K562 (cell line): ENCODE data around the gene BFSP2. TPM values are rescaled to one million over a fixed set of nuclear protein-coding genes. Genes with fewer than 3 reads are reported as not detected.

Experiments used
- ATAC-seq: fragments of 200-7000 bp; cut with Tn5 transposase; 3 replicates; pipeline ENCODE4 v1.9.1; 2020; ENCODE audit warnings: moderate library complexity
- BruUV-seq: library from RNA; stranded (reverse); fragments of 400-500 nt; replicated peaks from 2 replicates; lab custom pipeline; 2021; lab: Mats Ljungman, UMichigan
- CTCF ChIA-PET: fragments of 300-600 bp; formaldehyde crosslinking; extraction: SDS; loops from one replicate; lab custom pipeline; 2021; ENCODE audit warnings: low intra/inter-chr PET ratio; lab: Yijun Ruan, JAX
- POLR2A ChIA-PET: fragments of 300-600, 350-650 bp; sonication (Branson Sonifier 250); formaldehyde crosslinking; extraction: SDS; loops from one replicate; lab custom pipeline; 2021; ENCODE audit warnings: antibody characterized with exemption, inconsistent platforms; lab: Yijun Ruan, JAX
- DNase-seq, 4 experiments: peaks; one replicate each; pipeline versions ENCODE4 v3.0.0 to v3.0.0-alpha.2; 2011 to 2018; ENCODE audit warnings: low spot score in 3 of 4, mixed read lengths in 3 of 4; ENCODE audit errors: extremely low read depth in 1 of 4
- FAIRE-seq: peaks from 2 replicates; lab custom pipeline; 2011; peaks lifted over from hg19 to GRCh38; lab: Jason Lieb, UNC
- H2AFZ ChIP-seq: 2 replicates; pipeline ENCODE4 v1.6.0; 2011; ENCODE audit warnings: low read depth, low read length, control low read depth, inconsistent platforms
- H3K27ac ChIP-seq: fragments of 200-600 bp; 3 replicates; pipeline ENCODE4 v1.8.0; 2011; ENCODE audit warnings: low read depth, mild to moderate bottlenecking, control low read depth, inconsistent platforms, low read length, moderate library complexity, mixed read lengths; ENCODE audit errors: extremely low read depth
- H3K27me3 ChIP-seq, 2 experiments: fragments of 300-600 bp in 1 of 2; 2 replicates in 1 of 2; 3 replicates in 1 of 2; pipeline versions ENCODE4 v1.6.0 to v1.8.0; 2011; ENCODE audit warnings: inconsistent platforms in 2 of 2, low read length in 2 of 2, mild to moderate bottlenecking in 1 of 2, mixed read lengths in 1 of 2, moderate library complexity in 1 of 2; ENCODE audit not compliant: control insufficient read depth in 2 of 2, insufficient read depth in 2 of 2
- H3K36me3 ChIP-seq: fragments of 300-600 bp; 3 replicates; pipeline ENCODE4 v1.8.0; 2011; ENCODE audit warnings: mild to moderate bottlenecking, low read length, inconsistent platforms; ENCODE audit not compliant: control insufficient read depth, insufficient read depth
- H3K4me1 ChIP-seq, 2 experiments: fragments of 200-600 bp in 1 of 2; replicated peaks in 1 of 2; 2 replicates in 1 of 2; 3 replicates in 1 of 2; pipeline versions ENCODE4 v1.5.1 to v1.8.0; 2011; ENCODE audit warnings: inconsistent platforms in 2 of 2, low read length in 2 of 2, mild to moderate bottlenecking in 1 of 2, mixed read lengths in 1 of 2, moderate library complexity in 1 of 2; ENCODE audit not compliant: control insufficient read depth in 2 of 2, insufficient read depth in 2 of 2
- H3K4me2 ChIP-seq: 2 replicates; pipeline ENCODE4 v1.6.1; 2011; ENCODE audit warnings: low read length, control low read depth, inconsistent platforms, mixed read lengths; ENCODE audit not compliant: insufficient read depth
- H3K4me3 ChIP-seq: fragments of 200-600 bp; sonication (generic), shearing (Covaris generic); 2 replicates; pipeline ENCODE4 v1.5.1; 2016; ENCODE audit warnings: control low read depth, inconsistent platforms
- H3K79me2 ChIP-seq: fragments of 200-600 bp; 3 replicates; pipeline ENCODE4 v1.8.0; 2011; ENCODE audit warnings: low read length, inconsistent platforms; ENCODE audit not compliant: control insufficient read depth, insufficient read depth
- H3K9ac ChIP-seq, 2 experiments: 2 replicates each; pipeline versions ENCODE4 v1.6.0 to v1.6.1; 2011; ENCODE audit warnings: low read depth in 2 of 2, low read length in 2 of 2, control low read depth in 1 of 2, inconsistent platforms in 1 of 2, mild to moderate bottlenecking in 1 of 2, mixed read lengths in 1 of 2; ENCODE audit not compliant: insufficient read depth in 1 of 2
- H3K9me1 ChIP-seq: one replicate; pipeline ENCODE4 v1.6.0; 2011; ENCODE audit warnings: inconsistent platforms, mild to moderate bottlenecking, low read length, moderate library complexity; ENCODE audit not compliant: control insufficient read depth, insufficient read depth
- H3K9me3 ChIP-seq: replicated peaks from 2 replicates; pipeline ENCODE4 v1.5.1; 2011; ENCODE audit warnings: low read depth, low read length, inconsistent platforms; ENCODE audit not compliant: control insufficient read depth, insufficient read depth
- H4K20me1 ChIP-seq: replicated peaks from 2 replicates; pipeline ENCODE4 v1.6.1; 2011; ENCODE audit warnings: low read length, inconsistent platforms, mixed read lengths; ENCODE audit not compliant: control insufficient read depth, insufficient read depth
- CAMTA2 ChIP-seq: fragments of 250-450 bp; sonication (Bioruptor Pico); conservative IDR thresholded peaks from 2 replicates; pipeline ENCODE4 v1.5.1; 2022
- CHCHD3 ChIP-seq: fragments of 250-450 bp; sonication (Bioruptor Pico); IDR thresholded peaks from 2 replicates; pipeline ENCODE4 v2.1.2; 2022; ENCODE audit warnings: mild to moderate bottlenecking
- EP300 ChIP-seq: IDR thresholded peaks from 2 replicates; pipeline ENCODE4 v1.6.1; 2012; ENCODE audit warnings: low read length, improper control_type of control experiment
- HMGN3 ChIP-seq: IDR thresholded peaks from 2 replicates; pipeline ENCODE4 v1.6.1; 2011; ENCODE audit warnings: borderline replicate concordance, low read depth, mild to moderate bottlenecking, mixed read lengths, low read length; ENCODE audit not compliant: insufficient read length; ENCODE audit errors: extremely low read depth
- NR2F6 ChIP-seq: fragments of 450-650 bp; formaldehyde crosslinking; IDR thresholded peaks from 2 replicates; pipeline ENCODE4 v1.4.0; 2020; ENCODE audit warnings: mild to moderate bottlenecking
- WGBS: fragments of 100-300 bp; shearing (Covaris generic); methylation state at CpG from one replicate; pipeline ENCODE4 v1.1.6; 2016; ENCODE audit warnings: low coverage, mixed read lengths; ENCODE audit not compliant: insufficient coverage; ENCODE audit errors: missing lambda C conversion rate; 5-methylcytosine and 5-hydroxymethylcytosine counted together
- in situ Hi-C: fragments of 300-500 bp; cut with MboI; formaldehyde crosslinking; loops from 4 replicates; pipeline ENCODE4 v1.15.0; 2018; ENCODE audit warnings: inconsistent platforms, mixed read lengths
- intact Hi-C: fragments of 100-400 bp; cut with micrococcal nuclease; formaldehyde crosslinking; loops from 2 replicates; pipeline ENCODE4 v1.14.2; 2022
- polyA plus RNA-seq, 8 experiments: library from polyadenylated mRNA; depleted of rRNA in 4 of 8; stranded (reverse) in 5 of 8; unstranded in 3 of 8; fragments of >200 nt; fragmentation: Nextera tagmentation in 2 of 8; fragmentation: Illumina TruSeq in 1 of 8; extraction: Ambion mirVana in 2 of 8; extraction: Trizol in 1 of 8; gene quantifications; 2 replicates each; pipeline versions ENCODE4 v1.2.1 to v1.2.3, GENCODE V29; 2011 to 2014; ENCODE audit warnings: inconsistent platforms in 1 of 8, missing spikeins in 1 of 8
- total RNA-seq, 7 experiments: library from RNA; depleted of rRNA in 6 of 7; stranded (reverse); fragments of >200 nt in 6 of 7; fragmentation: Illumina TruSeq in 2 of 7; extraction: Trizol in 2 of 7; gene quantifications; 2 replicates each; pipeline versions ENCODE4 v1.2.1 to v1.2.3, GENCODE V29; 2011 to 2021; ENCODE audit warnings: low replicate concordance in 1 of 7
- TF ChIP-seq, protein P1 (sequence below), 2 experiments: fragments of 450-650 bp; IDR thresholded peaks; 2 replicates each; pipeline ENCODE4 v1.6.1; 2018; ENCODE audit warnings: mild to moderate bottlenecking in 2 of 2, low read depth in 1 of 2; ENCODE audit not compliant: partially characterized antibody in 2 of 2
- TF ChIP-seq, protein P2 (sequence below), 2 experiments: fragments of 450-650 bp in 1 of 2; sonication (generic) in 1 of 2; formaldehyde crosslinking in 1 of 2; IDR thresholded peaks; 2 replicates each; pipeline versions ENCODE4 v1.7.1 to v1.9.0; 2016 to 2022; ENCODE audit warnings: inconsistent platforms in 1 of 2, mild to moderate bottlenecking in 1 of 2, missing genetic modification reagents in 1 of 2

BFSP2 gene
- total and polyA plus RNA-seq, 9 of the 15 experiments (the other 6 are each of a cell fraction or from before 2014, with no cell fraction given): not detected

GRCh38 chr3:133371676-133372075 lies 28.2 kb upstream of the BFSP2 start:
- in situ Hi-C loops (no loop called here), intact Hi-C loops (no loop called here)
- WGBS: 0% methylated on average over 1 of the region's 1 CpG
- no peak for DNase-seq
- BruUV-seq: no TSS peak
- no peak overlapping the region for H3K27ac ChIP-seq
- H3K9me3 ChIP-seq: no peaks in the 10 kb centered on the region
- no peak overlapping the region for H2AFZ ChIP-seq
- no peak overlapping the region for H3K9ac ChIP-seq
- no peak overlapping the region for H3K4me3 ChIP-seq
- H3K9me1 ChIP-seq: no peaks in the 10 kb centered on the region
- no peak for ATAC-seq
- H3K27me3 ChIP-seq: no peaks in the 10 kb centered on the region
- no peaks in the 10 kb centered on the region for H3K4me1 ChIP-seq
- ChIA-PET POLR2A (no interaction called here), CTCF (interaction anchor here (0.5 kb wide), 1 partner anchor 641 kb away, joined by 3 read pairs; no protein-coding TSS in a partner anchor)
- no peaks in the 10 kb centered on the region for H3K36me3 ChIP-seq
- no peak for FAIRE-seq
- no peaks in the 10 kb centered on the region for H3K79me2 ChIP-seq
- H3K4me2 ChIP-seq: no peak overlapping the region
- no peaks in the 10 kb centered on the region for H4K20me1 ChIP-seq
- TF ChIP-seq EP300 (no peak), CAMTA2 (CRISPR knock-in tag) (no peak), NR2F6 (CRISPR knock-in tag) (no peak), CHCHD3 (CRISPR knock-in tag) (no peak), HMGN3 (no peak)
- TF ChIP-seq, protein P1, sequence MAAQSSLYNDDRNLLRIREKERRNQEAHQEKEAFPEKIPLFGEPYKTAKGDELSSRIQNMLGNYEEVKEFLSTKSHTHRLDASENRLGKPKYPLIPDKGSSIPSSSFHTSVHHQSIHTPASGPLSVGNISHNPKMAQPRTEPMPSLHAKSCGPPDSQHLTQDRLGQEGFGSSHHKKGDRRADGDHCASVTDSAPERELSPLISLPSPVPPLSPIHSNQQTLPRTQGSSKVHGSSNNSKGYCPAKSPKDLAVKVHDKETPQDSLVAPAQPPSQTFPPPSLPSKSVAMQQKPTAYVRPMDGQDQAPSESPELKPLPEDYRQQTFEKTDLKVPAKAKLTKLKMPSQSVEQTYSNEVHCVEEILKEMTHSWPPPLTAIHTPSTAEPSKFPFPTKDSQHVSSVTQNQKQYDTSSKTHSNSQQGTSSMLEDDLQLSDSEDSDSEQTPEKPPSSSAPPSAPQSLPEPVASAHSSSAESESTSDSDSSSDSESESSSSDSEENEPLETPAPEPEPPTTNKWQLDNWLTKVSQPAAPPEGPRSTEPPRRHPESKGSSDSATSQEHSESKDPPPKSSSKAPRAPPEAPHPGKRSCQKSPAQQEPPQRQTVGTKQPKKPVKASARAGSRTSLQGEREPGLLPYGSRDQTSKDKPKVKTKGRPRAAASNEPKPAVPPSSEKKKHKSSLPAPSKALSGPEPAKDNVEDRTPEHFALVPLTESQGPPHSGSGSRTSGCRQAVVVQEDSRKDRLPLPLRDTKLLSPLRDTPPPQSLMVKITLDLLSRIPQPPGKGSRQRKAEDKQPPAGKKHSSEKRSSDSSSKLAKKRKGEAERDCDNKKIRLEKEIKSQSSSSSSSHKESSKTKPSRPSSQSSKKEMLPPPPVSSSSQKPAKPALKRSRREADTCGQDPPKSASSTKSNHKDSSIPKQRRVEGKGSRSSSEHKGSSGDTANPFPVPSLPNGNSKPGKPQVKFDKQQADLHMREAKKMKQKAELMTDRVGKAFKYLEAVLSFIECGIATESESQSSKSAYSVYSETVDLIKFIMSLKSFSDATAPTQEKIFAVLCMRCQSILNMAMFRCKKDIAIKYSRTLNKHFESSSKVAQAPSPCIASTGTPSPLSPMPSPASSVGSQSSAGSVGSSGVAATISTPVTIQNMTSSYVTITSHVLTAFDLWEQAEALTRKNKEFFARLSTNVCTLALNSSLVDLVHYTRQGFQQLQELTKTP (IDR thresholded peaks at IDR 0.05; ENCODE audit: low read depth in 1 of 2, partially characterized antibody in 2 of 2): no peak
- TF ChIP-seq, protein P2, sequence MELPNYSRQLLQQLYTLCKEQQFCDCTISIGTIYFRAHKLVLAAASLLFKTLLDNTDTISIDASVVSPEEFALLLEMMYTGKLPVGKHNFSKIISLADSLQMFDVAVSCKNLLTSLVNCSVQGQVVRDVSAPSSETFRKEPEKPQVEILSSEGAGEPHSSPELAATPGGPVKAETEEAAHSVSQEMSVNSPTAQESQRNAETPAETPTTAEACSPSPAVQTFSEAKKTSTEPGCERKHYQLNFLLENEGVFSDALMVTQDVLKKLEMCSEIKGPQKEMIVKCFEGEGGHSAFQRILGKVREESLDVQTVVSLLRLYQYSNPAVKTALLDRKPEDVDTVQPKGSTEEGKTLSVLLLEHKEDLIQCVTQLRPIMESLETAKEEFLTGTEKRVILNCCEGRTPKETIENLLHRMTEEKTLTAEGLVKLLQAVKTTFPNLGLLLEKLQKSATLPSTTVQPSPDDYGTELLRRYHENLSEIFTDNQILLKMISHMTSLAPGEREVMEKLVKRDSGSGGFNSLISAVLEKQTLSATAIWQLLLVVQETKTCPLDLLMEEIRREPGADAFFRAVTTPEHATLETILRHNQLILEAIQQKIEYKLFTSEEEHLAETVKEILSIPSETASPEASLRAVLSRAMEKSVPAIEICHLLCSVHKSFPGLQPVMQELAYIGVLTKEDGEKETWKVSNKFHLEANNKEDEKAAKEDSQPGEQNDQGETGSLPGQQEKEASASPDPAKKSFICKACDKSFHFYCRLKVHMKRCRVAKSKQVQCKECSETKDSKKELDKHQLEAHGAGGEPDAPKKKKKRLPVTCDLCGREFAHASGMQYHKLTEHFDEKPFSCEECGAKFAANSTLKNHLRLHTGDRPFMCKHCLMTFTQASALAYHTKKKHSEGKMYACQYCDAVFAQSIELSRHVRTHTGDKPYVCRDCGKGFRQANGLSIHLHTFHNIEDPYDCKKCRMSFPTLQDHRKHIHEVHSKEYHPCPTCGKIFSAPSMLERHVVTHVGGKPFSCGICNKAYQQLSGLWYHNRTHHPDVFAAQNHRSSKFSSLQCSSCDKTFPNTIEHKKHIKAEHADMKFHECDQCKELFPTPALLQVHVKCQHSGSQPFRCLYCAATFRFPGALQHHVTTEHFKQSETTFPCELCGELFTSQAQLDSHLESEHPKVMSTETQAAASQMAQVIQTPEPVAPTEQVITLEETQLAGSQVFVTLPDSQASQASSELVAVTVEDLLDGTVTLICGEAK (IDR thresholded peaks at IDR 0.05): no peak
- TF ChIP-seq, protein P2 (CRISPR knock-in tag; IDR thresholded peaks at IDR 0.05): no peak
